NCI-H2227 treated with DMSO at 0.1 percent for 48 hours (cell line): ENCODE measurements around the gene CACNA2D1.

ENCODE experiments used
- DNase-seq: peaks from one replicate; lab custom pipeline; 2025; lab: John Stamatoyannopoulos, UW

Gene CACNA2D1

DNA sequence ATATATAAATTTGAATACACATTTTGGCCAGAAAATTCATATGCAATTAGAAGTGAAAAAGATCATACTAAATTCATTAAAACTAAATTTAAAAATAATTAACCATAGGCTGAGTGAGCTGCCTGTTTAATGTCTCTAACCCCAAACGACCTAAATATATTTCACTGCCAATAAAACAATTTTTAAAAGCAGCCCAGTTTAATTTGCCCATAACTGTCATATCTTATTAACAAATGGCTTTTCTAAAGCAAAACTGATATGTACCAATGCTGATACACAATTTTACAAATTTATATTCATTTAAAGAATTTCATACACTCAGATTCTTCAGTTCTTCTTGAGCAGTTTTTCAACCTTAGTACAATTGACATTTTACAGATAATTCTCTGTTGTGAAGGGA lies 99.9 kb downstream of the CACNA2D1 start:
- no peak for DNase-seq

DNA sequence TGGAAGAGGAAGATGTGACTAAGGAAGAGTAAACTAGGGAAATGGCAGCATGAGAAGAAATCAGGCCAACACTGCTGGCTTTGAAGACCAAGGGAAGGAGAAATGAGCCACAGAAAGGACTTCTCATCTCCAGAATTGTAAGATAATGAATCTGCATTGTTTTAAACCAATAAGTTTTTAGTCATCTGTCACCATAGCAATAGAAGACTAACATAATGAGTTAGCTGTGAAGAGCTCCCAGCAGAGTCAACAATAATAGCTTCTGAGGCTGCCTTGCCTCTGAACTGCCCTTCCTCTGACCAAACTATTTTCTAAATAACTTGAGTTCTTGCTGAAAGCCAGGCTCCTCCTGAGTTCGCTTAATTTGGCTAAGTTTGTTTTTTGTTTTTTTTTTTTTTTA lies 103.6 kb downstream of the CACNA2D1 start:
- DNase-seq = no peak

DNA sequence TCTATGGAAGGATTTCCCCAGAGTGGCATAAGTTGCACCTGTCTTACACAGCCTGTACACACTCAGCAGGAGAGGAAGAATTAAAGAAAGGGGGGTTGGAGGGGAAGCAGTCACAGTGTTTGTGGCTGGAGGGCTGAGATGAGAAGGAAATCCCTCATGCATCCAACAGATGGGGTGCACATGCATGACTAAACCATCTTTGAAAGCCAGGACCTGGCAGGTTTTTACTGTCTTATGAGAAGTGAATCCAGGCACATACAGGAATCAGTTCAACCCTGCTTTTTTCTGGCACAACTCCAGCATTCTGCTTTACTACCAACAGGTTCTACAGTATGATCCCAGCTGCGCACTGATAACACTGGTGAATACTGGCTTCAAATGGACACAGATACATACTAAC lies 107.7 kb downstream of the CACNA2D1 start:
- DNase-seq = peak; percentile 83

DNA sequence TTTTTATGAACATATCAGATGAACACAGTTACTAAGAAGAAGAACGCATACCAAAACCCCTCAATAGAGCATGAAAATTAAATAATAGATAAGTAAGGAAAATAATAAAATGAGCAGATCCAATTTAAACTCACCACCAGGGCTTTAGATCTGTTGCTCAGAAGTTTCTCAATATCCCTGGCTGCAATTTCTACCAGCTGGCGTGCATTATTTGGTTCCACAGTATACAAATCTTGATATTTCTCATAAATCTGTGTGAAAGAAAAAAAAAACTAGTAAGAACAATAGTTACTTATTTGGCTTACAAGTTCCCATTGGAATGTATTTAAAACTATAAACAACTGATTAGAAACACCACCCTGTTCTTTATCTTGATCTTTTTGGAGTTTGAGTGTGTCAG lies 108.6 kb downstream of the CACNA2D1 start:
- DNase-seq = no peak

DNA sequence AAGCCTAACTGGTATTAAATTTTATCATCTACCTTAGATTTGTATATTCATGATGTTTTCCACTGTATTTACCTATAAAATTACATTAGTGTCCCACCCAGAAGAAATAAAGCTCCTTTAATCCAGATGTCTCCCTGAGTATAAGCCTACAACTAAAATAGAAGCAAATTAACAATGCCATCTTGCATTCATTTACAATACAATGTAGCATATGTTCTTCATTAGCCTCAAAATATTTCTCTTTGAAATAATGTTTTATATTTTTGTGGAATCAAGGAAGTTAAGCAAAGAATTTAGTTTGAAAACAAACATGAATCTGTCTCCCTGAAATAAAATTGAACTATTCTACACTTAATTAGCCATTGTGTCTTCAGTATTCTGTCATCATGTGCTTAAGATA lies 112.3 kb downstream of the CACNA2D1 start:
- no peak for DNase-seq

DNA sequence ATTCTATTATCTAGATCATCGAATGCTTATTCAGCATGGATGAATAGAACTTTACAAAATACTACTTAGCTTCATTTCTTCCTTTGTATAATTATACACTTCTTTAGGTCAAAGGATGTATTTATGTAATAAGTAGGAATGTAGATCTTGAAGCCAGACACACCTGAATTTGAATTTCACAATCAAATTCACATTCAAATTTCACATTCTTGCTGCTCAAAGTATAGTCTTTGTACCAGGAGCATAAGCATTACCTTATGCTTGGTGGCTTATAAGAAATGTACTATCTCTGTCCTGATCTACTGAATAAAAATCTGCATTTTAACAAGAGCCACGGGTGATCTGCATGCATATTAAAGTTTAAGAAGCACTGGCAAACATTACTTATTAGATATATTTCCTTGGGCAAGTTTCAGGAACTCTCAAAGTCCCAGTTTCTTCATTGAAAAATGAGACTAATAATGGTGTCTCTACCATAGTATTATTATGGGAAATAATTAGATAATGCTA lies 112.8 kb downstream of the CACNA2D1 start:
- no peak for DNase-seq

DNA sequence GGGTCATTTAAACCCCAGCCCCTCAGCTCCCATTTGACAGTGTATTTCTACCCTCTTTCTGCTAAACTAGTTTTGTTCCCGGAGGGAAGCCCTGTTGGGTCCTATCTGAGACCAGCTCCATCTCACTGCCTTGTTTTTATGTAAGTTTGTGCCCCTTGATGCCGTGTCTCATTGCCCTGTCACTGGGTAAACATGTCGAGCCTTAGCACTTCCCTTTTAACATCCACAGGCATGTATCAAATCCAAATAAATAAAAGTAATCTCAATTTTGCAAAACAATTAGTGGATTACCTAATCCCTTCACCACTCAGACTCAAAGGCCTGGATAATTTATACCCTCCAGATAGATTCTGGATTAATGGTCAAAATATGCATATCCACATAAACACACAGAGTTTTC lies 115.7 kb downstream of the CACNA2D1 start:
- DNase-seq = no peak

DNA sequence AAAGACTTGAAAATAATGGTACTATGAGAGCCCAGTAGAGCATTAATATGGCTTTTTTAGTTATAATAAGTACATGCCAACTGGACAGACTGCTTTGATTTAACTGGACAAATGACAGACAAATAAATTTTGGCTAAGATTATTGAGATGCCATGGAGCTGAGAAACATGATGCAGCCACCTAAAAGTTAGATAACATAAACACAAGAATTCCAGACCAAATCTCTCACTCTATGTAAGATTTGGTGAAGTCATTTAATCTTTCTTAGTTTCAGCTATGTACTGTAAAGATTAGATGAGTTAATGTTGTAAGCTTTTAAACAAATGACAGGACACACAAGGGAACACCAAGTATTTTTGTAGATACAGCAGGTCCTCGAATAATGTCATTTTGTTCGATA lies 118.2 kb downstream of the CACNA2D1 start:
- no peak for DNase-seq

DNA sequence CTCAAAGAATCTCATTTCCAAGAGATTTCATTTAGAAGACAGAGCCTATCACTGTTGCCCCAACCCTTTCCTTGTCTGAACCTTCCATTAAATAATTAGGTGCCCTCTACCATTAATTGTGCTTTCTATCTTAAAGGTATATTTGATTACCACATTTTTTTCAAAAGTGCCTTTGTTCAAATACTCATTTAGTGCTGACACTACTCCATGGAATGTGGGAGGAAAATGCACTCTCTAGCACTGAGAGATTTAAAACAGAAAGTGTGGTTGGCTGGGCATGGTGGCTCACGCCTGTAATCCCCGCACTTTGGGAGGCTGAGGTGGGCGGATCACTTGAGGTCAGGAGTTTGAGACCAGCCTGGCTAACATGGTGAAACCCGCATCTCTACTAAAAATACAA lies 119.8 kb downstream of the CACNA2D1 start:
- DNase-seq = no peak

DNA sequence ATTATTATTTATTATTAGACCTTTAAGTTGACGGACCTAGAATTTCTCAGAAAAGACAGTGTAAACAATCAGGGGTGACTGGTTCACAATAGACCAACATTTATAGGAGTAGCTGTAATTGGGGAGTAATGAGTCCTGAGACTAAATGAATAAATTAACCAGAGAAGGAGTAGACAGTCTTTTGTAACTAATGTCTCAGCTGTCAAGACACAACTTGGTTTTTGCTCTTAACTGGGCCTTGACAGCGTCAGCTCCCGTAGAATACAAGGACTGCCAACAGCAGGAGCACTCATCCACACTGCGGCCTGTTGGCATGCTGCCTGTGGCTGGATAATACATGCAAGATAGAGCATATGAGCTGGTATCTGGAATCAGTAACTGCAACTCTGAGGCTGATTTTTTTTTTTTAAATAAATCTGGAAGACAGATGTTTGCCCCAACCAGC lies 123.9 kb downstream of the CACNA2D1 start:
- peak; percentile 68 for DNase-seq

DNA sequence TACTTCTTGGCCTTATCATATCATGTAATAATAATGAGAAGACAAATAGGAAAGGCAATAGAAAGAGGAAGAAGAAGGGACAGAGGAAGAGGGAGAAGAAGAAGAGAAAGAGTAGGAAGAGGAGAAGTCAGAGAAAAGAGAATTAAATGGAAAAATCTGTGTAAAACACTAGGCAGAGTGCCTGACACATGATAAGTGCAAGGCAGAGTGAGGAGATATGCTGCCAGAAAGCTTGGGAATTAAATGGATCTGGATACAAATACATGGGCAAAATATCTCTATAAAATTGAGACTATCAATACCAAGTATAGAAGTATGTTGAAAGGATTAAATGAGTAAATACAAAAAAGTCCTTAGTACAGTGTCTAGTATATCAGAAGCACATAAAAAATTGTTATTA lies 124.8 kb downstream of the CACNA2D1 start:
- no peak for DNase-seq

DNA sequence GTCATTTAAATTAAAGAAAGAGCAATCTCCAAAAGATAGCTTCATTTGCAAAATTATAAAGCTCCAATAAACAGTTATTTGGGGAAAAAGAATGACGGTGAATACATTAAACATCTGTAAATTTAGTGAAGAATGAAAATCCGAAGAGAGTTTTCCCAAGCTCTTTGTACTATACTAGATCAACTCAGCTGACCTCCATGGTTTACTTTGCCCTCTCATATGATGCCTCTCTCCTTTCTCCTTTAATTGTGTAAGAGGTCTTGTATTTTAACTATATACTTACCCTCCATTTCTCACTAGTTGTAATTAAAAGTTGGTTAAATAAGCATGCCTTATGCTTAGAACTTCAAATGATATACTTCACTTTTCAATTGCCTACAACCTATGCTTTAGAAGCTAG lies 125.8 kb downstream of the CACNA2D1 start:
- peak; percentile 65 for DNase-seq

DNA sequence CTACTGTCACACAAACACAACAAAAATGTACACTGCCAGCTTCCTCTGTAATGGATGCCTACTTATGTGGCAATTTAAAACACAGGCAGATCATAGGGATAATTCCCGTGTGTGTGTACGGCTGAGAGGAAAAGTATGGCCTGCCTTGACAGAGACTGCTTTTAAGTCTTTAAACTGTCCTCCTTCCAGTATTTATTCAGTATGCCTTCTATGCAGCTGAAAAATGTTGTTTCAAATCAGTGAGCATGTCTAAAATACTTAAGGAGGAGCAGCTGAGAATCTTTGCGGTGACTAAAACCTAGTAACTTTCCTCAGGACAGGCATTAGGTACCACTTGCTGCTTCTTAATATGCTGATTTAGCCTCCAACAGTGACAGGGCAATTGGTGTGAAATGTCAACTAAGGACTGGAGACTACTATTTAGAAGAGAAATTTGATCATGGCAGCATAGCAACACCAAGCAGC lies 126.3 kb downstream of the CACNA2D1 start:
- peak; percentile 97 for DNase-seq

DNA sequence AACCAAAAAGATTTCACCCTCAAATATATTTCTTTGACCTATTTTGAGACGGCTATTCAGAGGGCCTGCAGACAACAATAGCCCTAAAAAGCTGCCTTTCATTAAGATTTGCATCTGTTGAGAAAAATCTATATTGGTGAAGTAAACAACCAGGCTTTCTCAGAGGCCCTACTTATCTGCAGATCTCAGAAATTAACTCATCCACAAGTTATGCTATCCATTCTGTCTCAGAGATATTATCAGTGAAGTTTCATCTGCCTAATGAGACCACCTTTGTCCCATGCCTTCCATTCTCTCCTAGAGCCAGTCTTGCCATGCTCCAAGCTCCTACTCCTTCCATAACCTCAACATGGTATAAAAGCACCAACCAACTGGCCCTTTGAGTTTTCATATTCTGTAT lies 130.3 kb downstream of the CACNA2D1 start:
- DNase-seq = no peak

DNA sequence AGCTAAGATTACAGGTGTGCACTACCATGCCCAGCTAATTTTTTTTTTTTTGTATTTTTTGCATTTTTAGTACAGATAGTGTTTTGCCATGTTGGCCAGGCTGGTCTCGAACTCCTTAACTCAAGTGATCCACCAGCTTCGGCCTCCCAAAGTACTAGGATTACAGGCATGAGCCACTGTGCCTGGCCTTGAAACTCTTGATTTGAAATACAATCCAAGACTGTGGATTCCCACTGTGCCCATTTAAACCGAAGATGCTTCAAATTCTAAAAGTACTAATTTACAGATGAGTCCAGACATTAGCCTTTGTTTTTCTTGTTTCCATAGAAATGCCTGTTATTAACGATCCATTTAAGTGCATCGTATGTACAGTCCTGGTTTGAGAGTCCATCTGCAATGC lies 130.9 kb downstream of the CACNA2D1 start:
- peak; percentile 71 for DNase-seq

DNA sequence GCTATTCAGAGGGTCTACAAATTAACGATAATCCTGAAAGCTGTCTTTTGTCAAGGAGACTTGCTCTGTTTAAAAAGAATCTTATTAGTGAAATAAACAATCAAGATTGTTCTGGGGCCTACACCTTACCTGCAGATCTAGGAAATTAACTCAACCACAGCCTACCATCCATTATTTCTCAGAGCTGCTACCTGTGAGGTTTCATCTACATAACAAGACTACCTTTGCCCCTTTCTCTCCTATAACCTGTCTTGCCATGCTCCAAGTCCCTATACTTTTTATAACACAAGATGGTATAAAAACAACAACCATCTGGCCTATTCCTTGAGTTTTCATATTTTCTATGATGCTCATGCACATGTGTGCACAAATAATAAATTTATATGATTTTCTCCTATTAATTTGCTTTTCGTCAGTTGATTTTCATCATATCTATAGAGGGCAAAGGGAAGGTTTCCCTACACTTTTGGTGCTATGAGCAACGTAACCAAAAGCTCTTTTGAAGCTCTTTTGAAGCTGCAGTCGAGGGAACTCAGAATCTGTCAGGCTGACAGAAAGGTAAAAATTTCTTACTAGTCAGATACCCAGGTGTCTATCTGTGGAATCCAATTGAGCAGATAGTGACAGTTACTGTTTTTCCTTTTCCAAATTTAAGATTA lies 138.1 kb downstream of the CACNA2D1 start:
- no peak for DNase-seq

DNA sequence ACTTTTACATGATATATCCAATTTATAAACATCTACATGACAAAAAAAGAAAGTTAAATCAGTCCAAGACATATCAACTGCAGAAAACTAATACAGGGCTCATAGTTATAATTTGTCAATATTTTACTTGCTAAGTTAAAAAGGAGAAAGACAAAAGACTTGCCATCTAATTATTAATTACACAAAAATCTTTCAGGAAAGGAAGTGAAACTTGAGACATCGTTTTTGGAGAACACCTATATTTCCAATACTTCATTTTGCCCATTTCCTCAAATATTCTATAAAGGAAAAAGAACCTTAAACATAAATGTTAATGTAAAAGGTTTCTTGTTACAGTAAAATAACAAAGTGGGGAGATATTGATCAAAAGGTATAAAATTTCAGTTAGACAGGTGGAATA lies 148.7 kb downstream of the CACNA2D1 start:
- DNase-seq = no peak

DNA sequence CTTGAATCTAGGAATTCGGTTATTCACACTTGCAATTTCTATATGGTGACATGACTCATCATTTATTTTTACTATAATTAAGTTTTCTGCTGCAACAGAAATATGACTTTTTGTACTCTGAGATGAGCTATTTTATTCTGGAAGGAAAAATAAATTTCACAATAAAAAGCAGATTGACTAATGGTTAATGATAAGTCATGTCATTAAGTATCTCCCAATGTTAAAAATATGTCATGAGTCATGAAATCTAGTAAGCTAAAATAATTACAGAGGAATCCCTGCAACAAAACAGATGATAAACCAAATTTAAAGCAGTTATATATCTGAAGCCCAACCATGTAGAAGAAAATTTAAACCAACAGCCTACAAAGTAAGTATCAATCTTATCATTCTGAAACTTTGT lies 149.2 kb downstream of the CACNA2D1 start:
- no peak for DNase-seq

DNA sequence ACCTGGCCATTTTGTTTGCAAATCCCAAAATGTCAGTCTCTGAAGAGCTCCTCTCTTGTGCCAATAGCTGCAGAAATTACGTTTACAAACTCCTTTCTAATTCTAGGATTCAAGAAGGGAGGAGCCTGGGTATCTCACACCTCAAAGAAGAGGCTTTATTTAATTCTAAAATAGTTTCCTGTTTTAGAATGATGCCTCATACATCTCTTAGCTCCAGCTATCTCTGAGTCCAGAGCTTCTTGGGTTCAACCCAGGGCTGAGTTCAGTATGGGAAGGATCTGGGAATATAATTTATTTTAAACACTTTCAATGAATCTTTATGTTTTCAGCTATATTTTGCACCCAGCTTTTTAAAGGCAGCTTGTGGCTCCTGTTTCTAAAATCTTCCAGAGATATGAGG lies 150.1 kb downstream of the CACNA2D1 start:
- DNase-seq = no peak

DNA sequence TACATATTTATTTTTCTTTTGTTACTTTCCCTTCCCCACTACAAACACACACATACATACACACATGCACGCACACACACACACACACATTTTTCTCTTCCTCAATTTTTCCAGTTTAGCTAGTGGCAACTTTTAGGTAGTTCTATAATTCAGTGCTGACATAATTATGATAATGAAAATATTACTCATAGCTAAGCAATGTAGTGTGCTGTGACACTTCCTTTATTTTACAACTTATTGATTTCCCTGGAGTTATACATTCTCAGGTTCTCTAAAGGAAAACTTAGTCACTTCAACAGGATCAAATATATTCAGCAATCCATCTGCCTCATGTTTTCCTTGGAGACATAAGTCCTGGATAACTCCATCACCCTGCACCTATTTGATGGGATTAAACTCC lies 151.6 kb downstream of the CACNA2D1 start:
- DNase-seq = no peak

DNA sequence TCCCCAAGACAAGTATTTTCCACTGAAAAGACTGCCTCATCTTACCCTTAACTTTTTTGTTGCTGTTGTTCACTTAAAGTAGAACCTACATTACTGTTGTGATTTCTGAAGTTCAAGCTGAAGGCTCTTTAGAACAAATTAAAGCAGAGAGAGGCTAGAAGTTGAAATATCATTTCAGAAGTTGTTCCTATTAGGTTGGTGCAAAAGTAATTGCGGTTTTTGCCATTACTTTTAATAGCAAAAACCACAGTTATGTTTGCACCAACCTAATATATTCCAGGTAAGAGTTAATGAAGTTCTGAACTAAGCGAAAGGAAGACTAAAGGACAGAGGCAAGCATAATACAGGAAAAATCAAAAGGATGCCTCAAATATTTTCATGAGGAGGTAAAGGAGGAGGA lies 153.7 kb downstream of the CACNA2D1 start:
- DNase-seq = no peak

DNA sequence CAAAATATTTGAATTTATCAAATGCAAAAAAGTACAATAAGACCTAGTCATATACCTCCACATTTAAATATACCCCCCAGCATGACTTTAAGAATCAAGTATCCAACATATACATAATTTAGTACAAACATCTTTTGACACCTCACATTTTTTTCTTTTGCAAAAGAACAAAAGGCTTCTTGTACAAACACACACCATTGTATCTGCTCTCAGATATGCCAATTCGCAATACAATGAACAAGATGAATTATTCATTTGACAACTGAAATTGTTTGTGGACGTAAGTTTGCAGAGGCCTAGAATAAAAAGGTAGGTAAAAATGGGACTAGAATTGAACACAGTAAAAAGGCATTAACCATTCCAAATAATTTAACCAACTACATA lies 154.4 kb downstream of the CACNA2D1 start:
- DNase-seq = no peak

DNA sequence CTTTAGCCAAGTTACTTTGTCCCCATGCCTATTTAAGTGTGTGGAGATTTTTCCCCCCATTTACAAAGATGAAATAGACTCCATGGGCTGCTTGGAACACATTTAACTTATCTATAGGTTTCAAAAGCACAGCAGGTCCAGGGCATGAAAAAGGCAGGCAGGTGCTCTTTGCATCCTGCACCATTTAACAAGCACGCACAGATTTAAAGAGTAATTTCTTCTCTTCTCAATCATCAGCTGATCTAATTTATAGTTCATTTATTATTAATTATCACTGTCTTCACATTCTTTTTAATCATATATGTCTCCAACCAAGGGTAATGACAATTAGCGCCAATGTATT lies 156.8 kb downstream of the CACNA2D1 start:
- no peak for DNase-seq

DNA sequence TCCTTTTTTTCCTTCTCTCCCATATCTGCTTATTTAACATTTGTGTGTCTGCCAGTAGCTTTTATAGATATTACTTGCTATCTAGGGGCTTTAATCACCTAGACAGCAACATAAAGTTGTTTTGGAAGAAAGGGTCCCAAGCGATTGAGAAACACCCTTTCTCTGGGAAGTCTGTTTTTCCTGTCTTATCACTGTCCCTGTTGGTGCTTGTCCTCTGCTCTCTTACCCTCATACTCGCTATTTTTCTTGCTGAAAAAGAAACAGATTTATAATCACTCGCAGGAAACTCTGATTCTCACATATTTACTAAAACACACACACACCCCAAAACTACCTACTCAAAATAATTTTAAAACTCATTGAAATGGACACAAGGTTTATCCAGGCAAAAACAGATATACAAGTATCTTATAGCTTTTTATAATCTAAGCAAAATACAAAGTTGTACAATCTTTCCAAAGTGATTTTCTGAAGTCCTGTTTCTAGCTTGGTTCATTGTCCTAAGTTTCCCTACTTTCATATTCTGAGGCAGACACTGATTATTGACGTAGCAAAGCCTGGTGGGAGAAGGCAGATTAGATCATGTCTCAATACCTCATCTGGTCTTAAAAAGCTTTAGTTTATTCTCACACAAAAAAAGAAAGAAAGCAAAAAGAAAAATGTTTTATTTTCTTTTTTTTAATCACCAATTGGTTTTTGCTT lies 157.3 kb downstream of the CACNA2D1 start:
- no peak for DNase-seq
